ENCODE results near the gene SCN1A.
"Not testable (repeated sequence)": the region's sequence is repeated elsewhere in the genome, so short reads cannot be mapped to it uniquely, and the experiment has no call there.

The SCN1A gene

DNA sequence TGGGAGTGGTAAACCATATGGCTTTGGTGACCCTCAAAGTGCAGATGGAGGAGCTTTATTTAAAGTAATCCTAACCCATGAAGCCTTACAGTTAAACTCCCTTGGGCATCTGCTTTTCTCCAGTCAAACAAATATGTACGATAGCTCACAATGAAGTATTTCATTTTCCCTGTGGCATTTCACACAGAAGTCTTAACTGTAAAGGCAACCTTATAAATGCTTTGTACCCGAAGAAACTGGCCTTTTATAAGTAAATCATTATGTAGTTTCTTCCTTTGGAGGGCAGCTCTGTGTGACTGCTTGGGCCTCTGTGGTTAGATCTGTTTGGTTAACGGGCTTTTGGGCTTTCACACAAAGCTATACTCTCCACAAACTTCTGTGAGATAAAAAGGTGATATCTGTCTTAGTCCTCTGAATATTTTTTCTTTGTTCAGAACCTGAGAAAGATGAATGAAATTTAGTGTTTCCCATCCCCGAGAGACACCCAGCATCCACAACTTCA lies 46.6 kb downstream of the SCN1A start:
- DNase-seq (ENCODE audit: low read depth): no peak

DNA sequence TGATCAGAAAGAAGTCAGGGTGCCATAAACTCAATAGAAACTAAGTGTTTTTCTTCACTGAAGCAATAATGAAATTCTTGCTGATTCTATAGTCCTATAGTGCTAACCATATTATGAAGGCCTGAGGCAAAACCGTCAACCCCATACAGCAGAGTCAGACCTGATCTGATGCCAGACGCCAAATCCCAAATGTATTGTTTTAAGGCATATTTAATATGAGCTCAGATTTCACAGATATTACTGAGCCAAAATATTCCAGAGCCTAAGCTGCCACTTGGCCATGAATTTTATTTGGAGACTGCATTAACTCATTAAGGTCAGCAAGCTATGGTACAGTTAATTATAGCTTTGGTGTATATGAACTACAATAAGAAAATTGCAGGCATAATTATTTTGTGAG lies 53.4 kb downstream of the SCN1A start:
- DNase-seq (ENCODE audit: low read depth): no peak

DNA sequence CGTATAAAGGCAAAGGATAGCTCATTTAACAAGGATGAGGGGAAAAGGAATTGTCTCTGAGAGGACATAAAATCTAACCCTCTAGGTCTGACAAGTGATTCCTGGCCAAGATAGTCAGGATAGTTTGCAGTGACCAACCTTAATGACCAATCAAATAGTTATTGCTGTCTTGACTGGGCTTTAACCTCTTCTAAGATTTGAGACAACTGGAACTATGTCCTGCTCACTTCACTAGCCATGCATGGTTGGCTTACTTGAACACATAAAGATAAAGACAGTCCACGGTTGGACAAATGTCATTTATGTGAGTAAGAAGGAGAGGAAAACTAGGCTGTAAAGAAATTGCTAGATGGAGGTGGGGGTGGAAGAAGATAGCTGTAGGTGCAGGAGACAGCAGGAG lies 53.8 kb downstream of the SCN1A start:
- no peak for DNase-seq (ENCODE audit: low read depth)

DNA sequence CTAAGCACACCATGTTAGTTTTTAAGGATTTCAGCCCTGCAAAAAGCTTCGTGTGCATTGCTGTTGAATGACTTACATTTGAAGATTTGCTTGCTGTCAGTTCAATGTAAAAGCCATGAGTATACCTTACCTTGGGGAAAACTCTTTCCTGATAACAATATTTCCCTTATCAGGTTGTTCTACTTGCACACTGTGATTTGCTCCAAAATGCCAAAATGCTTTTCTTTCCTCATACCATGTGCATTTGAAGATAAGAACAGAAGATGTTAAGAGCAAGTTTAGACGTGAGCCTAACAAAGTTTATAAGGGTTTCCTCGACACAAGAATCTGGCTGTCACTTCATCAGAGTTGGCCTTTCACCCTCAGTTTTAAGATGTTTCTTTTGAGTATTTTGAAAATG lies 57.6 kb downstream of the SCN1A start:
- no peak for DNase-seq (ENCODE audit: low read depth)

DNA sequence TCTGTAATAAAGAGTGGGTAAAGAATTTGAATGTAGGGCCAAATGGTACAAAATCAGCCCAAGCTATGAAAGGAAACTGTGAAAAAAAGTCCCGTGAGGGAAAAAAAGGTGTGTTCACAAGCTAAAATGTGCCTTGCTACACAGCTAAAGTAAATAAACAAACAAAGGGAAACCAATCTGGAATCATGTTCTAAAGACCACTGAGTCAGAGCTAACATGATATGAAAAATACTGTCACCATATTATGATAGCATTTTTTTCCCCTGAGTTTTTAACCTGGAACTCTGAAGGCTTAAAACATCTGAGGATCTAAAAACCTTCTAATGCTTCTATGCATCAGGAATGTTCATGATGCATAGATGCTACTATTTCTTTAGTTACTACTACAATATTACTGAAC lies 58.8 kb downstream of the SCN1A start:
- no peak for DNase-seq (ENCODE audit: low read depth)

DNA sequence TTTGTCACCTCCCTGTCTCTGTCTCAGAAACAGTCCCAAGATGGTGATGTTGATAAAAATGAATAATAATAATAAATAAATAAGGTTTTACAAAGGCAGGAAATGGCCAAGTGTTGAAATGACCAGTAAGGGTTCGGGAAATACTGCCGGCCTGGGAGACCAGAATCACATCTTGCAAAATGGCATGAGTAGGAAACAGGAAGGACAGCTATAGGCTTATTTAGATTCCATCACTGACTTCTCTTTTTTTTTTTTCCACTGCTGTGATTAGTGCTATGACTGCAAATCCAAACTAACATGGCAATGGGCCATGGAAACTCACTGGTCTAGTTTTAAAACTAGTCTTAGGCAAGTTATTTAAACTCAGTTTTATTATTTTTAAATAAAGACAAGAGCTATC lies 60.6 kb downstream of the SCN1A start:
- no peak for DNase-seq (ENCODE audit: low read depth)

DNA sequence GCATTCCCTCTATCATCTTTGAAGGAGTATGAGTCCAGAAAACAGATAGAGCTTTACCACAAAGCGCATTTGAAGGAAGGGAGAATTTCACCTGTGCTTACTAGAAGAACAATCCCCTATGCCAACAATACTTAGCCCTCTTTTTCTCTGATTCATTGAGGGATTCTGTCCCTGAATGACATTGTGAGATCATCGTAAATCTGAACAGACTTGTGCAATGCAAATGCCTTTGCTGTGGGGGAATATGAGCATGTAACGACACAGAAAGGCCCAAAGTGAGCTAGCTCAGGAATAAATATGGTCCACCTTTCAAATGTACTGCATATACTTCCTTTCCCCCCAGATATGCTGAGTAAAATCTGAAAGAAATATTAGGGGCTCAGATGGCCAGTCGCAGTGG lies 67.6 kb downstream of the SCN1A start:
- no peak for DNase-seq (ENCODE audit: low read depth)

DNA sequence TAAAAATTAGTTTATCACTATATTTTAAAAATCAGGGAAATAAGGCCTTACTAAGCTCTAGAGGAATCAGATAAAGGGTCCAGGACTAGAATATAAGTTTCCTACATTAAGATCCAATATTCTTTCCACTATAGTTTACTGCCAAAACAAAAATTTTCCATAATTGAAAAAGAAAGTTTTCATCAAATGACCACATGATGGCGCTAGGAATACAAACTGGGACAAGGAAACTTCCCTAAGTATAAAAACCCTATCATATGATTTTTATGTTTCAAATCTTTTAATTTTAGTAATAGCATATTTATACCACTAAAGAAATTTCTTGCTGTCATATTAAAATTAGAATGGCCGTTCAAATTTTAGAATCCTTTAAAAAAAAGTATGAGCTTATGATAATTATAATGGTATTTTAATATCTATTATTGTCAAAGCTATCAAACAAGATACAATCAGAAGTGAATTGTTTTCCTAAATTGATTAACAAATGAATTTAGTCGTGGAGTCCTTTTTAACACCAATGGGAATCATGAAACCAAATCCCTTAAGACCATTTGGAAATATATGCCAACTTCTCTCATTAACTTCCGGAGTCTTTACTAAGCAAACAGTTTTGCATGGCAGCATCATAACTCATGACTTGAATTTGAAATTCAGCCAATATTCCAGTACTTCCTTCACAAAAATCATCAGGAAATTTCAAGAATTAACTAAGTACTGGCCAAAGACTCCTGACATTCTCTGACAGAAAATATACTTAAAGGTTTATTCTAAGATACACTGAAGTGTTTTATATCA lies 70.3 kb downstream of the SCN1A start:
- no peak for DNase-seq (ENCODE audit: low read depth)

DNA sequence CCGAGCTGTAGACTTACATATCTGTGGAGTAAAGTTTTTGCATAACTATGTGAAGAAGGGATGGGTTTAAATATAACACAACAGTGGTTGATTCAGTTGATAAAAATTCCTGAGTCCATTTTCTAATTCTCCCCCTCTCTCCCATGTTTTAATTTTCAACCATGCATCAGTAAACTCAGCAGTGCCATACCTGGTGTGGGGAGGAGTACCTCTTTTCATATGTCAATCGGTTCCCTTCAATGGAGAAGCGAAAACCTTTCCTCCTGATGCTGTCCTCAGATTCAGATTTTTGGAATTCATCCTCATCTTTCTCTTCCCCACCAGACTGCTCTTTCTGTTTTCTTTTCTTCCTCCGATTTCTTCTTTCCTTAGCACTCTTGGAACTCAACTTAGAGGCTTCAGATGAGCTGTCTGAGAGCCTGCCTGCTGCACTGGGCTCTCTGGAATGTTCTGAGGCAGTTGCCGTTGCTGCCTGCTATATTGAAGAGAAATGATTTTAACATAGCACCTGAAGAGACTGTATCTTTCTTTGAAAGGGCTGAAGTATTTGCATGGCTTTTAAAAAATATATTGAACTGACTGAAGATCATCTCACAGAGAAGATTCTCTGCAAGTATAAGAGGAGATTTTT lies 82.9 kb downstream of the SCN1A start:
- DNase-seq (ENCODE audit: low read depth): no peak

DNA sequence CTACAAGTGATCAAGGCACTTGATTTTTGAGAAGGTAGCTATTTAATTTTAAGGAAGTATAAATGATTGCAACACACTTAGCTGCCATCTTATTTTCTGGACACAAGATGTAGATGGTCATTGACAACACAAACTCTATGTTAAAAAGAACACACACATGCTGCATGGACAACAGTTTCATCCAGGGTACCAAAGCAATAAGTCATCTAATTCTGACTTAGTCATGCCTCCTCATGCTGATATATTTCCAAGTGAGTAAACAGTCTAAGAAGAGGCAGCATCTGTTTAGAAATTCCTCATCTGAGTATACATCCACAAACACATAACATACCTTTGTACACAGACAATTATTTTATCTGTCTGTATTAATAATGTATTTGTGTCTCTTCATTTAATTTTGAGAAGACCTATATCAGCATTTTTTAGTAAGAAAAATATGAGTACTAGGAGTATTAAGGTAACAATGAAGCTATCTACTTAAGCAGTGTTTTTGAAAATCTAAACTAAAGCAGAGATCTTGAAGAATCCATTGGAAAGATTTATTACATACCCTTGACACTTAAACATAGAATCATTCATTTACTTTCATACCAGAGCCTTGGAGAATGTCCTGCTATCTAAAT lies 84.9 kb downstream of the SCN1A start:
- DNase-seq (ENCODE audit: low read depth): no peak

DNA sequence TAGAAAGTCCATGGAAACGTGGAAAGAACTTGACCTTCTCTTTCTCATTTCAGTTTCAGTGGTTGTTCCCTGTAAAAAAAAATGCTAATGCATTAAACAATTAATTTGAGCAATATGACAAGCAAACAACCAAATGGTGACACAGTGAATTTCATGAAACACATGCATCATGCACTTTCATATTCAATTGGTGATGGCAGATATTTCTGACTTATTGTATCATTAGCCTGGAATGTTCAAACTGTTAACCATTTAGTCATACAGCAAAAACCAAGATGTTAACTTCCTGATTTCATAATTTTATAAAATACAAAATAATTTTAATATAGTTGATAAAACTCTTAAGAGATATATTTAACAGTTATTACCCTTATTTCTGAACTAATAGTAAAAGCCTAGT lies 85.5 kb downstream of the SCN1A start:
- no peak for DNase-seq (ENCODE audit: low read depth)

DNA sequence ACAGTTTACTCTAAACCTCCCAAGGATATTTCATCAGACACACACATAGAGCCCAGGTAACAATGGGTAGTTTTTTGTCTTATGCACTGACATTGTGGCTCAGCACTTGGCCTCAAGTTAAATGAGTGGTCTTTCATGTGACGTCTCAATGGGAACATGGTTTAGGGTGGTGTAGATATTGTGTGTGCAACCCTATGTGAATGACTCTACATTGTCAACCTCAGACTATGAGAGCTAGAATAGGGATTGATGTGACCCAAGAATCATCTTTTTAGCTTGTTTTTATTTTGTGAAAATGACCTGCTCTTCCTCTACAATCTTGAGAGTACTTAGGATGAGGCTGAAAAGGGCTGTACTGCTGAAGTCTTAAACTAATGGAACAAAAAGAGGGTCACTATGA lies 86.2 kb downstream of the SCN1A start:
- no peak for DNase-seq (ENCODE audit: low read depth)

DNA sequence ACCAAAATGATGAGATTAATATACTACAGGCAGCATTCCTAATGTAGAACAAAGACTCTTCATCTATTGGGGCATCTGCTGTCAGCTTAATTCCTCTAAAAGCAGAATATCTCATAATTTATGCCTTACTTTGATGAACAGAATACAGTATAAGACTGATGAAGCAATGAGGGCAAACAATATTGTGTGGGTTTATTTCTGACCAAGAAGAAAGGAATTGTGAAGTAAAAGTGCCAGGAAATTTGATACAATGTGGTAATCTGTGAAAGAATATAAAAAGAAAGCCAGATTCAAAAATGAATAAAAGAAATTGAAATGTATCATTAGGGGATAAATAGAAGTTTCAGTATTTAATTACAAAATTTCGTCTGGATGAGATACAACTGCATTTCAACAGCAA lies 95.5 kb downstream of the SCN1A start:
- DNase-seq (ENCODE audit: low read depth): no peak

DNA sequence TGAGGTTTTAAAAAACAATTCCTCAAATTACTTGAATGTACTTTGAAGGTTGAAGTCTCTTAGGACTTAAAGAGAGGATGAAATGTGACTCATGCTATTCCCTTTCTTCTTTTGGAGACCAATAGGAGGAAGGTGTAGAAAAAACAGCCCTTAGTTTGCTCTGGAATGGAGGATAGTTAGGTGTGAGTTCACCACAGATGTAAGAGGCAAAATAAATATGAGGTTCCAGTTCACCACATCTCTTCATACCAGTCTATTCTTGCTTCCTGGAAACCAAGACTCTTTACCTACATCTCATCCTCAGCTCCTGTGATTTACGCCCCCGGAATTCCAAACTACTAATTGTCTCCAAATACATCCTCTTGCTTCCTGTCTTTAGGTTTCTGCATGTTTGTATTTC lies 96.8 kb downstream of the SCN1A start:
- no peak for DNase-seq (ENCODE audit: low read depth)

DNA sequence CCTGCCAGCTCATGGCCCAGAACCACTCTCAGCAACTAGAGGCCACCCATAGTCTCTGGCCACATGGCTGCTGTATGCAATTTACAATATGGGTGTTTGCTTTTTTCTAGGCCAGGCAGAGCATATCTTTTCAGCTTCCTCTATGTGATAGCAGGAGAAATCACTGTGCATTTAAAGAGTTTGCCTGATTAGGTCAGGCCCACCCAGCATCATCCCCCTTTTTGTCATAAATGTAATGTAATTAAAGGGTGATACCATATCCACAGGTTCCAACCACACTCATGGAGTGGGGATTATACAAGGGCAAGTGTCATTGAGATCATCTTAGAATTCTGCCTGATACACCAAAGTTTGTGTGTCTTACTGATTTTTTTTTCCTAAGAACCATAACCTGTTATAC lies 102.5 kb downstream of the SCN1A start:
- DNase-seq (ENCODE audit: low read depth): no peak

DNA sequence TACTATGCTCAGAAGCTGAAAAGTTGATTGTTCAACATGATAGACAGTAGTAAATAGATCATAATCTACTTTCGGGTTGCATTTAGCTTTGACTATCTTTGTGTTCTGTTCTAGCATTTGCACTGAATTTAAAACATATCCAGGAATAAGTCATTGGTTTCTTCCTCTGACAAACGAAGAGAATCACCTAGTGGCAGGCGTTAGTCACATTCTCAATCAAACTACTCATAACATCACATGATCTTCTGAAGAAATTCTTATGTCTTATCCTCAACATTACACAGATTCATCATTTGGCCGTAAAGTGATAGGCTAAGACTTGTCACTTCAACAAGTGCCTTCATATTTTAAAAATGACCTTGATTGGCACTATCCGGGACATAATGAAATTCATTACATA lies 110.6 kb downstream of the SCN1A start:
- no peak for DNase-seq (ENCODE audit: low read depth)

DNA sequence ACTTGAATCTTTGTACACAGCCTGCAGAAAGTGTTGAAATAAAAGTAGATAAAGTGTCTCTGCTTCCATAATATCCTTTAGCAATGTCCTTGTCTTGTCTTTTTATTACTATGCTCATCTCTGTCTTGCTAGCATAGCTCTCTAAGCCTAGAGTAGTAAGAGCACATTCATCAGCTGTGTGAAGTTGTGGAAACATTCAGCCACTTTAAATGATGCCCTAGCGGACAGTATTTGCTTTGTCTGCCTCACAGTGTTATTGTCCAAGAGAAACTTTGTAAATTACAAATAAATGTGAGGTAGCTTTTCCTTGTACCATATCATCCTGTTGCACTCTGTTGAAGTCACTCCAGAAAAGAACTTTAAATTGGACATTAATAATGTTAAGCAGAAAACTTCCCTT lies 113.9 kb downstream of the SCN1A start:
- DNase-seq (ENCODE audit: low read depth): no peak

DNA sequence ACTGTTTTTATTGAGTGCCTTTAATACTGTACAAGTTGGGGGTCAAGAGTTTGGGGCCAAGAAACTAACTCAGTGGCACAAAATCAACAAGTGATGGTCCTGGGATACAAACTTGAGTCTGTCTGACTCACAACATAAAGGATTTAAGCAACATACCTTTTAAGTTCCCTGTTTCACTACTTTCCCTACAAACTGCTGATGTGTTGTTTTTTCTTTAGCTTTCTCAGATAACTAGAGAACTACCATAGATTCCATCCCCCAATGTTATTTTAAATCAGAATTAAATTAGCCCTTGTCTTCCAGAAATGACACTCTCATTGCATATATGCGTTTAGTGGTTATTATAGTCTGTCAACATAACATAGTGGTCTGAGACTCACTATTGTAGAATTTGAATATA lies 116.2 kb downstream of the SCN1A start:
- no peak for DNase-seq (ENCODE audit: low read depth)

DNA sequence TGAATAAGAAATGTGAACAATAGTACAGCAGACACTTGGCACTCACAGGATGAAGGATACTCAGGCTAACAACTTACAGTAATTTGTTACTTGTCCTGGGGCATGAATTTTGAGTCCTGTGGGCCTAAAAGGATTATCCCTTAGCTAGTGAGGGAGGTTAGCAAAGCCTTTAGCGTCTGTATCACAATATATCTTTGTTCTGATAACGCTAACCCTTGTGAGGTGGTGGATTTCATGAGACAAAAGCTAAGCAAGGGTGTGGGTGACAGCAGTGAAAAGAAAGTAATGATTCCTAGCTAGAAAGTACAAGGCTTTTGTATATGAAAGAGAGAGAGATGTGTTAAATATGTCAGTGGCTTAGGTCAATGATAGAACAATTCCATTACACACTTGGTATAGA lies 127.4 kb downstream of the SCN1A start:
- DNase-seq (ENCODE audit: low read depth): no peak

DNA sequence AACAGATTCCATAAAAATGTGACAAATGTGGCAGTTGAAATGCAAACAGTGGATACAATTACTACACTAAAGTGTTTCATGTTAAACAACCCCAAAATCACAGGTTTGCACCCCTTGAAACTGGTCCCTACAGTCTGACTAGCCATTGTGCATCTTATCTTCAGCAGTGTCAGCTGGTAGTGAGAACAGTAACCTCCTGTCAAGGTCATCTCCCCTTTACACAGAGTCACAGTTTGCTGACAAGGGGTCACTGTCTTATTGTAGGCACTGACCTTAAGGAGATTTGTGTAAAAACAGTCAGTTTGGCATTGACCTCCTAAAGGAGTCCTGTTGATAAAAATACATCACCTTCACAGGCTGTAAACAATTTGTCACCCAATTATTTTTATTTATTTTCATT lies 137.0 kb downstream of the SCN1A start:
- DNase-seq (ENCODE audit: low read depth): no peak

DNA sequence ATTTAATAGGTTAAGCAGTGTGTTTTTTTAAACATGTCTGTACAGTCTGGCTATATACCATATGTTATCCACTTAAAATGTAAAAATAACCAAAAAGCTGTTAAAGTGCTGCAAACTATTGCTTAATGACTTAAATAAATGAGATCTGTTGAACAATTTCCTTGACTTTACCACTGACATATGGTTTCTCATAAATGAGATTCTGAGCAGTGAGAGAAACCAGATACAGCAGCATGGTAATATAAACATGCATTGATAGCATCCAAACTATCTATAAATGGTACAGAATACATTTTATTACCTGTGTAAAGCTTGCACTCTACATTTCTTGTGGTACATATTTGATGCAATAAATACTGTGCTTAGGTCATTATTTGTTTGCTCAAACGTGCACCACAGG lies 138.0 kb downstream of the SCN1A start:
- no peak for DNase-seq (ENCODE audit: low read depth)

DNA sequence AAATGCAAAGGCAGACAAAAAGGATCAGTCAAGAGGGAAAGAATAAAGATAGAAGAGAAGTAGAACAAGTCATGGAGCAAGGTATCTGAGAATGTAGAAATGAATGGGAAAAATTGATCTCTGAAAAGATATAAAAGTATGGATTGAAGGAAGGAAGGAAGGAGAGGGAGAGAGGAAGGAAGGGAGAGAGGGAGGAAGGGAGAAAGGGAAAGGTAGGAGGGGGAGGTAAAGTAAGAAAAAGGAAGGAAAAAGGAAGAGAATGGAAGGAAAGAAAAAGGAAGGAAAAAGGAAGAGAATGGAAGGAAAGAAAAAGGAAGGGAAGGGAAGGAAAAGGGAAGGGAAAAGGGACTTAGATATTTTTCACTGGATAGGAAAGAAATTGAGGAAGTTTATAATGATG lies 142.7 kb downstream of the SCN1A start:
- no peak for DNase-seq (ENCODE audit: low read depth)

DNA sequence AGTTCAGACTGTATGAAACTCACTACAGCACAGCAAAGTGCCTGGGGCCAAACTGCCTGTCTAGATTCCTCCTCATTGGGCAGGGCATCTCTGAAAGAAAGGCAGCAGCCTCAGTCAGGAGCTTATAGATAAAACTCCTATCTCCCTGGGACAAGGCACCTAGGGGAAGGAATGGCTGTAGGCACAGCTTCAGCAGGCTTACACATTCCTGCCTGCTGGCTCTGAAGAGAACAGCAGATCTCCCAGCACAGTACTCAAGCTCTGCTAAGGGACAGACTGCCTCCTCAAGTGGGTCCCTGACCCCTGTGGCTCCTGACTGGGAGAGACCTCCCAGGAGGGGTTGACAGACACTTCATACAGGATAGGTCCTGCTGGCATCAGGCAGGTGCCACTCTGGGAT lies 155.7 kb downstream of the SCN1A start:
- not testable (repeated sequence) for DNase-seq (ENCODE audit: low read depth)
